GM13976 (cell line): ENCODE results near the gene VRTN.
"Not testable (repeated sequence)": the region's sequence is repeated elsewhere in the genome, so short reads cannot be mapped to it uniquely, and the experiment has no call there.

Experiments used
- DNase-seq: peaks from one replicate; pipeline ENCODE4 v3.0.0; 2012; ENCODE audit warnings: low spot score
- in situ Hi-C: fragments of 300-500 bp; cut with MboI; formaldehyde crosslinking; loops from one replicate; pipeline ENCODE4 v1.12.0; 2022; ENCODE audit warnings: low sequenced_read_pairs, mixed read lengths, inconsistent platforms; ENCODE audit not compliant: unreplicated experiment
- TF ChIP-seq, protein P1 (sequence below): IDR thresholded peaks from 2 replicates; pipeline ENCODE4 v1.5.1; 2012; ENCODE audit warnings: borderline replicate concordance, mild to moderate bottlenecking; ENCODE audit not compliant: insufficient read depth; ENCODE audit errors: extremely low read depth, missing control alignments, control extremely low read depth

Gene VRTN

GRCh38 chr14:74326369-74327152 is 21.7 kb upstream of the VRTN start:
- no peak for DNase-seq
- in situ Hi-C loops: loop anchor here (25.0 kb wide), 1 partner anchor 486 kb away; no protein-coding TSS in a partner anchor
- TF ChIP-seq, protein P1, sequence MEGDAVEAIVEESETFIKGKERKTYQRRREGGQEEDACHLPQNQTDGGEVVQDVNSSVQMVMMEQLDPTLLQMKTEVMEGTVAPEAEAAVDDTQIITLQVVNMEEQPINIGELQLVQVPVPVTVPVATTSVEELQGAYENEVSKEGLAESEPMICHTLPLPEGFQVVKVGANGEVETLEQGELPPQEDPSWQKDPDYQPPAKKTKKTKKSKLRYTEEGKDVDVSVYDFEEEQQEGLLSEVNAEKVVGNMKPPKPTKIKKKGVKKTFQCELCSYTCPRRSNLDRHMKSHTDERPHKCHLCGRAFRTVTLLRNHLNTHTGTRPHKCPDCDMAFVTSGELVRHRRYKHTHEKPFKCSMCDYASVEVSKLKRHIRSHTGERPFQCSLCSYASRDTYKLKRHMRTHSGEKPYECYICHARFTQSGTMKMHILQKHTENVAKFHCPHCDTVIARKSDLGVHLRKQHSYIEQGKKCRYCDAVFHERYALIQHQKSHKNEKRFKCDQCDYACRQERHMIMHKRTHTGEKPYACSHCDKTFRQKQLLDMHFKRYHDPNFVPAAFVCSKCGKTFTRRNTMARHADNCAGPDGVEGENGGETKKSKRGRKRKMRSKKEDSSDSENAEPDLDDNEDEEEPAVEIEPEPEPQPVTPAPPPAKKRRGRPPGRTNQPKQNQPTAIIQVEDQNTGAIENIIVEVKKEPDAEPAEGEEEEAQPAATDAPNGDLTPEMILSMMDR: no peak

DNA sequence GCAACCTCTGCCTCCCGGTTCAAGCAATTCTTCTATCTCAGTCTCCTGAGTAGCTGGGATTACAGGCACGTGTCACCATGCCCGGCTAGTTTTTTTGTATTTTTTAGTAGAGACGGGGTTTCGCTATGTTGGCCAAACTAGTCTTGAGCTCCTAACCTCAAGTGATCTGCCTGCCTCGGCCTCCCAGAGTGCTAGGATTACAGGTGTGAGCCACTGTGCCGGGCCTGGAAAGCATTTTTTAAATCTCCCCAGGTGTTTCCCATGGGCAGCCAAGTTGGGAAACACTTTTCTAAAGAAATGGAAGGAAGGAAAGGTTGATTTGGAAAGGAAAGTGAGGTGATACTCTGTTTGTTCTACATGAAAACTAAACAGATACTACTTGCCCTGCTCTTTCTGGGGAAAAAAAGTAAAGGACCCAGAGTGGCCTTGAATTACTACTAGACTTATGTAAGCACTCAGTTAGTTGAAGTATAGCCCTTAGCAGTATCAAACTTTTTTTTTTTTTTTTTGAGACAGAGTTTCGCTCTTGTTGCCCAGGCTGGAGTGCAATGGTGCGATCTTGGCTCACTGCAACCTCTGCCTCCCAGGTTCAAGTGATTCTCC is 18.2 kb upstream of the VRTN start:
- not testable (repeated sequence) for DNase-seq
- in situ Hi-C loops: loop anchor here (25.0 kb wide), 1 partner anchor 482 kb away; no protein-coding TSS in a partner anchor

GRCh38 chr14:74333909-74334308 is 14.4 kb upstream of the VRTN start:
- no peak for DNase-seq
- TF ChIP-seq, protein P1: no peak
- in situ Hi-C loops: loop anchor here (25.0 kb wide), 1 partner anchor 478 kb away; no protein-coding TSS in a partner anchor

GRCh38 chr14:74346341-74346740 is 1.9 kb upstream of the VRTN start:
- TF ChIP-seq, protein P1: no peak
- no peak for DNase-seq
- in situ Hi-C loops: loop anchor here (25.0 kb wide), 1 partner anchor 466 kb away; no protein-coding TSS in a partner anchor

GRCh38 chr14:74347097-74347794 is 1.0 kb upstream of the VRTN start:
- no peak for DNase-seq
- in situ Hi-C loops: loop anchor here (25.0 kb wide), 1 partner anchor 465 kb away; no protein-coding TSS in a partner anchor
- TF ChIP-seq, protein P1: no peak

DNA sequence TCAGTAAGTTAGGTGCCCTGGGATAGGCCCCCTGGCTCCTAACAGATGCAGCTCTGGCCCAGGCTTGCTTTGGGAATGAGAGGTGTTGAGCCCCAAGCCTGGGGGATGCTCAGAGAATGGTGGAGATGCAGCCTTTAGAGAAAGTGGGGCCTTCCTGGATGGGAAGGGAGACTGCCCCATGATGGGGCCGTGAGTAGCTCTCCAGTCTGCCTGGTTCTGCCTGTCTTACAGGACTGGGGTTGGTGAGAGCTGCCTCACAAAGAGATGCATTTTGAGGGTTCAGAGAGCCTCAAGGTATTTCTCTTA is 523 bp upstream of the VRTN start:
- in situ Hi-C loops: loop anchor here (25.0 kb wide), 1 partner anchor 465 kb away; no protein-coding TSS in a partner anchor
- TF ChIP-seq, protein P1: no peak
- DNase-seq: no peak
